ENCODE measurements around the gene HRH4.

DNA sequence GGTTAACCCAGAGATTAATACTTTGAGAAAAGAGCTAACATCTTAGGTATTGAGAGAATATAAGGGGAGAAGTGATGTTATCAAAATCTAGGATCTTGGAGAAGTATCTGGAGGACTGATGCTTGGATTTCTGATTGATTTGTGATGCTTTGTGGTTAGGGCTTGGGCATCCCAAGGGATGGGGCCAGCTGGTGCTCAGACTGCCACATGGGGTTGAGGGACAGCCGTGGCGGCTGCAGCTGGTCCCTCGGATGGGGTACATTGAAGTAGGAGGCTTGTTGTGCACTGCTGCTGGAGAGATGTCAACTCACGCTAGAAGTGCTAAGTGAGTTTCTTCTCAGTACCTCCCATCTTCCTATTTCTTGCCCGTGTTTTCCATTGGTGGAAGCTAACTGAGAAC lies 22.4 kb downstream of the HRH4 start:
- TF ChIP-seq POLR2AphosphoS5 (IDR thresholded peaks at IDR 0.05) (no peak), POLR2A (IDR thresholded peaks at IDR 0.05) (no peak), EP300 (IDR thresholded peaks at IDR 0.05) (no peak)
- TF ChIP-seq, protein P1, sequence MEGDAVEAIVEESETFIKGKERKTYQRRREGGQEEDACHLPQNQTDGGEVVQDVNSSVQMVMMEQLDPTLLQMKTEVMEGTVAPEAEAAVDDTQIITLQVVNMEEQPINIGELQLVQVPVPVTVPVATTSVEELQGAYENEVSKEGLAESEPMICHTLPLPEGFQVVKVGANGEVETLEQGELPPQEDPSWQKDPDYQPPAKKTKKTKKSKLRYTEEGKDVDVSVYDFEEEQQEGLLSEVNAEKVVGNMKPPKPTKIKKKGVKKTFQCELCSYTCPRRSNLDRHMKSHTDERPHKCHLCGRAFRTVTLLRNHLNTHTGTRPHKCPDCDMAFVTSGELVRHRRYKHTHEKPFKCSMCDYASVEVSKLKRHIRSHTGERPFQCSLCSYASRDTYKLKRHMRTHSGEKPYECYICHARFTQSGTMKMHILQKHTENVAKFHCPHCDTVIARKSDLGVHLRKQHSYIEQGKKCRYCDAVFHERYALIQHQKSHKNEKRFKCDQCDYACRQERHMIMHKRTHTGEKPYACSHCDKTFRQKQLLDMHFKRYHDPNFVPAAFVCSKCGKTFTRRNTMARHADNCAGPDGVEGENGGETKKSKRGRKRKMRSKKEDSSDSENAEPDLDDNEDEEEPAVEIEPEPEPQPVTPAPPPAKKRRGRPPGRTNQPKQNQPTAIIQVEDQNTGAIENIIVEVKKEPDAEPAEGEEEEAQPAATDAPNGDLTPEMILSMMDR (IDR thresholded peaks at IDR 0.05): no peak
